Measurements from ENCODE around the gene KRT38.
"Not testable (repeated sequence)": the region's sequence is repeated elsewhere in the genome, so short reads cannot be mapped to it uniquely, and the experiment has no call there.

Gene KRT38

GRCh38 chr17:41429667-41430066 lies 11.1 kb downstream of the KRT38 start:
- no peak for TF ChIP-seq TAF1 (IDR thresholded peaks at IDR 0.05; ENCODE audit: low read depth, low read length)
- no peak for TF ChIP-seq SPI1 (IDR thresholded peaks at IDR 0.05; ENCODE audit: low read depth, low read length)
- FAIRE-seq (no peak), DNase-seq (ENCODE audit: insufficient read length, low spot score) (no peak)

DNA sequence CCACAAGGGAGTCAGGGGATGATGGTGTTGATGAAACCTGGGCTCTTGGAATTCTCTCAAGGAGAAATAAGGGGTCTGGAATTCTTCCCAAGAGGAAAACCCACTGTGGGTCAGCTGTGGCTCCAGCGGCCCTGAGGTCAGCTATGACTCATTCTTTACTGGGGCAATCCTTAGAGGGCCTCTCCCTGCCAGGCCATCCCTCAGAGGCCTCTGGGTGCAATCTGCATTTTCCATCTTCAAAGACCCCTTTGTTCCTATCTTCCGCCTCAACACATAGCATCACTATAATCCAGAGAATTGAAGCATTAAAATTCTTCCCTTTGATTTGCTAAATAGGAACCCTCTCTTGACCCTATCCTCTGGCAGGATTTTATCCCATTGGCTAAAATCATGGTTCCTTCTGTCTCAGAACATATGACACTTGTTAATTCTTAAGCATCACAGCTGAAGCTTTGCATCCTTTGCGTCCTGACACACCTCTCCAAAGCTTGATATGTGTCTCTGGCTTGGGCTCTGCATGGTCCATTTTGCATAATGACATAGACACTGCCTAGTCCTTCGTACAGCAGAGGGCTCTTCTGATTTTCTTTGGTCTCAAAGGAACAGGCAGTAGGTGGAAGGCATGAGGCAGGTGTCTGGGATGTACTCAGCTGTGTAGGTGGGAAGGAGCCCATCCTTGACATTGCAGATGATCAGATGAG lies 12.0 kb downstream of the KRT38 start:
- DNase-seq (ENCODE audit: insufficient read length, low spot score) (no peak), FAIRE-seq (no peak)
- TF ChIP-seq POU2F2 (IDR thresholded peaks at IDR 0.05; ENCODE audit: low read depth, low read length) (no peak), PAX5 (IDR thresholded peaks at IDR 0.05; ENCODE audit: insufficient read depth, low read length, severe bottlenecking) (no peak), POLR2A (IDR thresholded peaks at IDR 0.05; ENCODE audit: low read depth, low read length) (no peak), TAF1 (IDR thresholded peaks at IDR 0.05; ENCODE audit: low read depth, low read length) (no peak), POLR2AphosphoS5 (IDR thresholded peaks at IDR 0.05; ENCODE audit: low read depth, low read length) (no peak), SPI1 (IDR thresholded peaks at IDR 0.05; ENCODE audit: low read depth, low read length) (no peak)

DNA sequence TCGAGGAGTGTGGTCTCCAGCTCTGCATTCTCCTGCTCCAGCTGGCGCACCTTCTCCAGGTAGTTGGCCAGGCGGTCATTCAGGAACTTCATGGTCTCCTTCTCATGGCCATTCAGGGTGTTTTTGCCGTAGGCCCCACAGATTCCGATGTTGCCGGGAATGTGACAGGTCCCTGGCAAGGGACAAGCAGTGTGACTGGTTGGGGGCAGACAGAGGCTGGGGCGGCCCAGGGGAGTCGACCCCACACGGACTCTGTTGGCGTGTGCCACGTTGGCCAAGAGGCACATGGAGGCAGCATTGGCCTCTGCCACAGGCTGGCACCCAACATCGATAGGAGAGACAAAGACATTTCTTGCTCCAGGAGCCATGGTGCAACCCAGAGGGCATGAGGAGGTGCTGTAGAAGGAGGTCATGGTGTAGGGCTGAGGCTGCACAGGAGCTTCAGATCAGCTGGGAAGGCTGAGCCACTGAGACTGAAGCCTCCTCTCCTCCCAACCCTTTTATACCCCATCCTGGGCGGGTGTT lies 16.6 kb downstream of the KRT38 start, which contains the start of gene KRT37:
Gene KRT37, minus strand, starts transcription at position 475 of the 525 bp plus-strand sequence. Its CDS starts 62 bp downstream, at position 413.
- FAIRE-seq = no peak
- DNase-seq (ENCODE audit: insufficient read length, low spot score) = no peak
- TF ChIP-seq POLR2AphosphoS5 (IDR thresholded peaks at IDR 0.05; ENCODE audit: low read depth, low read length) (no peak), PAX5 (IDR thresholded peaks at IDR 0.05; ENCODE audit: insufficient read depth, low read length, severe bottlenecking) (no peak)

- not testable (repeated sequence) for FAIRE-seq; DNase-seq (ENCODE audit: insufficient read length, low spot score)
These were observed 18.2 kb downstream of the KRT38 start for GRCh38 chr17:41422586-41422985.

- no peak for DNase-seq (ENCODE audit: insufficient read length, low spot score)
- FAIRE-seq = no peak
- TF ChIP-seq POLR2A (IDR thresholded peaks at IDR 0.05; ENCODE audit: low read depth, low read length) (no peak), POLR2AphosphoS5 (IDR thresholded peaks at IDR 0.05; ENCODE audit: low read depth, low read length) (no peak), PAX5 (IDR thresholded peaks at IDR 0.05; ENCODE audit: insufficient read depth, low read length, severe bottlenecking) (no peak), SPI1 (IDR thresholded peaks at IDR 0.05; ENCODE audit: low read depth, low read length) (no peak), TAF1 (IDR thresholded peaks at IDR 0.05; ENCODE audit: low read depth, low read length) (no peak), POU2F2 (IDR thresholded peaks at IDR 0.05; ENCODE audit: low read depth, low read length) (no peak)
These were observed 19.2 kb downstream of the KRT38 start for GRCh38 chr17:41421617-41422016.

- FAIRE-seq = no peak
- DNase-seq (ENCODE audit: insufficient read length, low spot score) = no peak
- TF ChIP-seq TAF1 (IDR thresholded peaks at IDR 0.05; ENCODE audit: low read depth, low read length) (no peak), POLR2AphosphoS5 (IDR thresholded peaks at IDR 0.05; ENCODE audit: low read depth, low read length) (no peak), PAX5 (IDR thresholded peaks at IDR 0.05; ENCODE audit: insufficient read depth, low read length, severe bottlenecking) (no peak), POU2F2 (IDR thresholded peaks at IDR 0.05; ENCODE audit: low read depth, low read length) (no peak), POLR2A (IDR thresholded peaks at IDR 0.05; ENCODE audit: low read depth, low read length) (no peak), SPI1 (IDR thresholded peaks at IDR 0.05; ENCODE audit: low read depth, low read length) (no peak)
These were observed 19.7 kb downstream of the KRT38 start for GRCh38 chr17:41421116-41421515.

- no peak for FAIRE-seq
- DNase-seq (ENCODE audit: insufficient read length, low spot score) = no peak
- TF ChIP-seq POU2F2 (IDR thresholded peaks at IDR 0.05; ENCODE audit: low read depth, low read length) = no peak
- TF ChIP-seq TAF1 (IDR thresholded peaks at IDR 0.05; ENCODE audit: low read depth, low read length) = no peak
- no peak for TF ChIP-seq POLR2AphosphoS5 (IDR thresholded peaks at IDR 0.05; ENCODE audit: low read depth, low read length)
- no peak for TF ChIP-seq SPI1 (IDR thresholded peaks at IDR 0.05; ENCODE audit: low read depth, low read length)
- no peak for TF ChIP-seq POLR2A (IDR thresholded peaks at IDR 0.05; ENCODE audit: low read depth, low read length)
These were observed 20.6 kb downstream of the KRT38 start for GRCh38 chr17:41420134-41420533.

- no peak for DNase-seq (ENCODE audit: insufficient read length, low spot score)
- TF ChIP-seq POLR2AphosphoS5 (IDR thresholded peaks at IDR 0.05; ENCODE audit: low read depth, low read length) (no peak), POLR2A (IDR thresholded peaks at IDR 0.05; ENCODE audit: low read depth, low read length) (no peak), PAX5 (IDR thresholded peaks at IDR 0.05; ENCODE audit: insufficient read depth, low read length, severe bottlenecking) (no peak), POU2F2 (IDR thresholded peaks at IDR 0.05; ENCODE audit: low read depth, low read length) (no peak), TAF1 (IDR thresholded peaks at IDR 0.05; ENCODE audit: low read depth, low read length) (no peak), SPI1 (IDR thresholded peaks at IDR 0.05; ENCODE audit: low read depth, low read length) (no peak)
- FAIRE-seq = no peak
These were observed 21.1 kb downstream of the KRT38 start for GRCh38 chr17:41419716-41420115.

GRCh38 chr17:41418116-41418860 lies 22.5 kb downstream of the KRT38 start:
- no peak for DNase-seq (ENCODE audit: insufficient read length, low spot score)
- TF ChIP-seq POLR2A (IDR thresholded peaks at IDR 0.05; ENCODE audit: low read depth, low read length) (no peak), PAX5 (IDR thresholded peaks at IDR 0.05; ENCODE audit: insufficient read depth, low read length, severe bottlenecking) (no peak), POU2F2 (IDR thresholded peaks at IDR 0.05; ENCODE audit: low read depth, low read length) (no peak)
- no peak for FAIRE-seq

DNA sequence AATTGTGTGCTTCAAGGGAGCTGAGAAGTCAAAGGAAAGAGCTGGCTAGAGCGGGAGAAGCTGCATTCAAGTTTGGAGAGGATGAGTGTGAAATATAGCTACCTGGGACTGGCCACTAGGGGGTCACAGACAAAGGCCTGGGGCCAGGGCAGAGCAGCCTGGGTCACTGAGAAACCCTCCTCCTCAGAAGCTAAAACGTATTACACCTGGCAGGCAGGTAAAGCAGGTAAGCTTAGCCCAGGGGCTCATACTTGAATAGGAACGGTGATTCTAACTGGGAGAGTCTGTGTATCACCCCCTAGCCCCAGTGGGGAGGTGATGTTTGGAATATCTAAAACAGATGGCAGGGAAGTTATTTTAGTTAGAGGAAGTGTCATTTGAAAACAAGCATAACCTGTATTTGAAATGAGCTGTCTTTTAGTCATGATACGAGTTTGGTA lies 23.2 kb downstream of the KRT38 start:
- DNase-seq (ENCODE audit: insufficient read length, low spot score) (no peak), FAIRE-seq (no peak)

More for the DNA sequence above, 23.2 kb downstream of the KRT38 start:
- TF ChIP-seq POLR2A (IDR thresholded peaks at IDR 0.05; ENCODE audit: low read depth, low read length) = no peak
- TF ChIP-seq TAF1 (IDR thresholded peaks at IDR 0.05; ENCODE audit: low read depth, low read length) = no peak
- TF ChIP-seq POLR2AphosphoS5 (IDR thresholded peaks at IDR 0.05; ENCODE audit: low read depth, low read length) = no peak
- TF ChIP-seq PAX5 (IDR thresholded peaks at IDR 0.05; ENCODE audit: insufficient read depth, low read length, severe bottlenecking) = no peak
- no peak for TF ChIP-seq SPI1 (IDR thresholded peaks at IDR 0.05; ENCODE audit: low read depth, low read length)
- TF ChIP-seq POU2F2 (IDR thresholded peaks at IDR 0.05; ENCODE audit: low read depth, low read length) = no peak

Data from GM12891 (cell line).